Smooth muscle cell of bladder (primary cell): ENCODE measurements around the gene TSPAN6. TPM values are rescaled to one million over a fixed set of nuclear protein-coding genes. Genes with fewer than 3 reads are reported as not detected.

ENCODE experiments used
- total RNA-seq: library from RNA; depleted of rRNA; stranded (reverse); fragments of >200 nt; gene quantifications from 2 replicates; pipeline ENCODE4 v1.2.3, GENCODE V29; 2014

Gene TSPAN6, protein sequence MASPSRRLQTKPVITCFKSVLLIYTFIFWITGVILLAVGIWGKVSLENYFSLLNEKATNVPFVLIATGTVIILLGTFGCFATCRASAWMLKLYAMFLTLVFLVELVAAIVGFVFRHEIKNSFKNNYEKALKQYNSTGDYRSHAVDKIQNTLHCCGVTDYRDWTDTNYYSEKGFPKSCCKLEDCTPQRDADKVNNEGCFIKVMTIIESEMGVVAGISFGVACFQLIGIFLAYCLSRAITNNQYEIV
- total RNA-seq: 25.9 and 30.0 TPM in 2 replicates

DNA sequence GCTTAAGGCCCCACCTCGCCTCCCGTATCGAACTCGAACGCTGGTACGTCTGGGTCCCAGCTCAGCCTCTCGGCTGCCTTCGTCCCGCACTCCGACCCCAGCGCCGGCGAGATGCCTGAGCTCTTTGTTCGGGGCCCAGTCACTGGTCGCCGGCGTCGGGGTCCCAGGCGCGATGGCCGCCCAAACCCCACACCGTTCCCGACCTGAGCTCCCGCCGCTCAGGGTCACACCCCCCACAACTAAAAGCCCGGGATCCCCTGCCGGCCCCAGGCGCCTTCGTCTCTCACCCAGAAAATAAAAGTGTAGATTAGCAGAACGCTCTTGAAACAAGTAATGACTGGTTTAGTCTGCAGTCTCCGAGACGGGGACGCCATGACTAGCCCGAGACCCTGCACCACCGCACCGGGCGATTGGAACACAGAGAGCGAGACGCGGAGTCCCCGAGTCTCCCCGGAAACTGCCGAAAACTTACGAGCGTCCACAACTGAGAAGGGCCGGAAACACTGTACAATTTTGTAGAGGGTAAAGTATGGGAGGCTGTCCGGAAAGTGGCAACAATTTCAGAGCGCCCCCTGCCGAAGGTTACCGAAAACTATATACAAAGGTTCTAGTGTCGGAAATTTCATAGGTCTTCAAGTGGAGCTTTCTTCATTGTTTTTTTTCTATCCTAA lies at the start of gene TSPAN6:
Gene TSPAN6 (minus strand): TSS at position 486 of the 671 bp plus-strand sequence. CDS start 112 bp downstream, at position 374.

DNA sequence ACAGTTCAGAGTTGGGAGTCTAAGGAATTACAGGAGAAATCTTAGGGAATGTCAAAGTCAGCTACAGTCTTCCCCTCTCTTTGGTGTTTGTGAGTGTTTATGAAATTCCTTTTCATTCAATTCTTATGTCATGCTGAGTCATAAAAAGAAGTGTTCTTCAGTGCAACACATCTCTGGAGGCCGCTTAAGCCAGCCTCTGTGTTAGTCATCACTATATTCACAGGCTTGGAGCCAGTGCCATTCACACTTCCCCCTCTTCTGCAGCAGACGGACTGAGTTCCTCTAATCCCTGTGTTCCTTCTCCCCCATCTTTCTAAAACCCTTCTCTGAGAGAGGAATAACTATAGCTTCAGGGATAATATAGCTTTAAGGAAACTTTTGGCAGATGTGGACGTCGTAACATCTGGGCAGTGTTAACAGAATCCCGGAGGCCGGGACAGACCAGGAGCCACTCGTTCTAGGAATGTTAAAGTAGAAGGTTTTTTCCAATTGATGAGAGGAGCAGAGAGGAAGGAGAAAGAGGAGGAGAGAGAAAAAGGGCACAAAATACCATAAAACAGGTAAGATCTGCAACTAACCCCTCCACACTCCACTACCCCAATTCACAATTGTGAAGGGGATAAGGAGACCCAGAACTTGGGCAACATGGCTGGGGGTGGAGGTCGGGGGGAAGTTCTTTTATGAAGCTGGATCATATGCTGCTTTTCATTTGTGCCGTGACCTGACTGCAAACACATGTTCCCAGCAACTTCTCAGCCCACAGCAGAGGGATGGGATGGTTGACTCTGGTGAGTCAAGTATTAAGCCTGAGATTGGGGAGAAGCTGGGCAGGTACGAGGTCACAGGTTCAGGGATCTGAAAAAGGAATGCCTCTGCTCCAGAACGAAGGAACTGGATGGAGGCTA lies 7.6 kb upstream of the TSPAN6 start, which contains the start of gene SRPX2:
Gene SRPX2 (plus strand): TSS at position 244 of the 905 bp plus-strand sequence. CDS start 2,124 bp downstream, outside the sequence.

DNA sequence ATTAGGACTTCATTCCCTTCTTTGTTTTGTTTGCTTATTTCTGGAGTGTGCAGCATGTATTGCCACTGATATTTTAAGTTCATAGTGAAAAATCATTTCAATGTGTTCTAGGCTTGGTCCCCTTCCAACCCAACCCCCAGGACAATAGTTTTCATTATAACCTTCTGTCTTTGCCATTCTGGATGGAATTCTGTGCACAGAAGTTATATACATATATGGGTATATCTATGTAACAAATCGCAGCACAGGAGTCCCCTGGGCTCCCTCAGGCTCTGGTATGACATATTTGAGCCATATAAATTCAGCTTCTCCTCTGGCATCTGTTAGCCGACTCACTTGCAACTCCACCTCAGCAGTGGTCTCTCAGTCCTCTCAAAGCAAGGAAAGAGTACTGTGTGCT lies 52.0 kb downstream of the TSPAN6 start, which contains the start of gene TNMD:
Gene TNMD (plus strand): TSS at position 326 of the 400 bp plus-strand sequence. CDS start 83 bp downstream, outside the sequence.

Other genes with a start within 250 kb of the TSPAN6 start
- gene PCDH19, start 226.5 kb downstream of the TSPAN6 start, total RNA-seq: under 0.01 TPM in 2 replicates
- not detected in 2 replicates for gene TNMD, start 51.9 kb downstream of the TSPAN6 start, total RNA-seq
- 29.2 and 32.7 TPM in 2 replicates for gene SRPX2, start 7.4 kb upstream of the TSPAN6 start, total RNA-seq
- gene SYTL4, start 95.3 kb upstream of the TSPAN6 start, total RNA-seq: 4.3 and 5.5 TPM in 2 replicates
- 9.5 and 11.7 TPM in 2 replicates for gene CSTF2, start 183.6 kb upstream of the TSPAN6 start, total RNA-seq
- 0.14 TPM in 1 of 2 replicates, not detected in the other for gene NOX1, start 237.6 kb upstream of the TSPAN6 start, total RNA-seq